ENCODE results near the gene B2M. TPM values are rescaled to one million over a fixed set of nuclear protein-coding genes. Genes with fewer than 3 reads are reported as not detected.
A peak's percentile ranks its signal among the peaks of the same experiment; 100 is the strongest.

B2M gene
- total RNA-seq (2021; ENCODE audit: unreplicated experiment) (388 TPM), Bru-seq, nascent RNA (percentile 96 among the genes with signal in this experiment), BruChase-seq, experiment 1, labeled RNA remaining after a 6-hour chase (percentile 98 among the genes with signal in this experiment), BruChase-seq, experiment 2, labeled RNA remaining after a 2-hour chase (percentile 96 among the genes with signal in this experiment)
- 668 and 788 TPM in 2 replicates for polyA plus RNA-seq (2012)
- long read RNA-seq, transcript B2M-204 (4 exons, 1,705 nt), result major isoform, 407 of 527 reads
- long read RNA-seq, transcript B2M-208 (3 exons, 1,081 nt), result minor isoform, 8 of 527 reads
- long read RNA-seq, transcript B2M-213 (1 exons, 2,329 nt), result minor isoform, 95 of 527 reads
- long read RNA-seq, transcript B2M-214 (1 exons, 2,403 nt), result minor isoform, 7 of 527 reads
- long read RNA-seq, partial matches to known transcripts, result 3 of 527 reads
- long read RNA-seq, other reads (novel, unspliced or antisense), result 5 of 527 reads

DNA sequence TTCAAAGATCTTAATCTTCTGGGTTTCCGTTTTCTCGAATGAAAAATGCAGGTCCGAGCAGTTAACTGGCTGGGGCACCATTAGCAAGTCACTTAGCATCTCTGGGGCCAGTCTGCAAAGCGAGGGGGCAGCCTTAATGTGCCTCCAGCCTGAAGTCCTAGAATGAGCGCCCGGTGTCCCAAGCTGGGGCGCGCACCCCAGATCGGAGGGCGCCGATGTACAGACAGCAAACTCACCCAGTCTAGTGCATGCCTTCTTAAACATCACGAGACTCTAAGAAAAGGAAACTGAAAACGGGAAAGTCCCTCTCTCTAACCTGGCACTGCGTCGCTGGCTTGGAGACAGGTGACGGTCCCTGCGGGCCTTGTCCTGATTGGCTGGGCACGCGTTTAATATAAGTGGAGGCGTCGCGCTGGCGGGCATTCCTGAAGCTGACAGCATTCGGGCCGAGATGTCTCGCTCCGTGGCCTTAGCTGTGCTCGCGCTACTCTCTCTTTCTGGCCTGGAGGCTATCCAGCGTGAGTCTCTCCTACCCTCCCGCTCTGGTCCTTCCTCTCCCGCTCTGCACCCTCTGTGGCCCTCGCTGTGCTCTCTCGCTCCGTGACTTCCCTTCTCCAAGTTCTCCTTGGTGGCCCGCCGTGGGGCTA, at the start of gene B2M, which contains the start of gene PATL2:
Gene B2M, plus strand, starts transcription at position 422 of the 647 bp plus-strand sequence. Its CDS starts 30 bp downstream, at position 452.
Gene PATL2, minus strand, starts transcription at position 228 of the 647 bp plus-strand sequence. CDS start 34,833 bp downstream, outside the sequence.
- TF ChIP-seq SP1 (IDR thresholded peaks at IDR 0.05; ENCODE audit: low read depth), result peak; percentile 90
- peak; percentile 47; the same call in 1 of the 2 replicates for TF ChIP-seq ZFX (IDR thresholded peaks at IDR 0.05)
- 0 out of 2 replicates have a peak, but pooled peaks have one; percentile 10 for TF ChIP-seq RAD21 (IDR thresholded peaks at IDR 0.05; ENCODE audit: low read depth)
- TF ChIP-seq POLR2AphosphoS5 (IDR thresholded peaks at IDR 0.05; ENCODE audit: low read depth, low read length), result peak; percentile 100
- TF ChIP-seq SIN3A (IDR thresholded peaks at IDR 0.05; ENCODE audit: low read depth), result peak; percentile 95
- TF ChIP-seq POLR2A (IDR thresholded peaks at IDR 0.05; ENCODE audit: borderline replicate concordance, extremely low read depth, insufficient read depth, insufficient read length), result peak; percentile 98
- TF ChIP-seq ZNF274 (IDR thresholded peaks at IDR 0.05; ENCODE audit: low read depth, low read length), result no peak
- TF ChIP-seq CBX3 (IDR thresholded peaks at IDR 0.05; ENCODE audit: low read depth), result no peak
- TF ChIP-seq YY1 (IDR thresholded peaks at IDR 0.05; ENCODE audit: extremely low read depth, insufficient replicate concordance, low read depth, low read length), result no peak
- Histone ChIP-seq H3K27me3 (ENCODE audit: insufficient read depth, low read length) (no peaks in the 10 kb centered on the region), H3K9me3 (ENCODE audit: control insufficient read depth in 1 of 2, insufficient read depth in 1 of 2, low read depth in 1 of 2, low read length in 2 of 2) (no peaks in the 10 kb centered on the region), H2AFZ (ENCODE audit: low read depth, low read length, poor library complexity, severe bottlenecking) (peak within 1 kb of the TSS; percentile 90), H3K79me2 (ENCODE audit: insufficient read depth, low read length) (peaks cover 41% of the 10 kb centered on the region), H3K4me3 (replicated peaks in 1 of 2; ENCODE audit: low read depth in 1 of 2, low read length in 2 of 2) (peak within 1 kb of the TSS; percentile 84 to 93), H3K4me2 (ENCODE audit: low read length) (peak within 1 kb of the TSS; percentile 83), H3K9ac (ENCODE audit: low read length) (peak within 1 kb of the TSS; percentile 74), H3K9me2 (ENCODE audit: insufficient read depth) (no peaks in the 10 kb centered on the region), H4K20me1 (ENCODE audit: insufficient read depth) (no peaks in the 10 kb centered on the region), H3K36me3 (ENCODE audit: control insufficient read depth in 1 of 2, insufficient read depth in 2 of 2, low read length in 2 of 2) (peaks cover 10 to 13% of the 10 kb centered on the region in 2 experiments; a peak in 3 of 4 replicates), H3K4me1 (ENCODE audit: control insufficient read depth in 1 of 2, insufficient read depth in 2 of 2, low read length in 2 of 2) (peaks cover 11 to 29% of the 10 kb centered on the region in 2 experiments; a peak in 3 of 4 replicates), H3K27ac (ENCODE audit: low read depth, low read length) (peak within 1 kb of the TSS; percentile 69)
- peak; percentile 90 for DNase-seq (ENCODE audit: low read depth, low spot score)
- ATAC-seq, result peak; percentile 91
- no TSS peak for BruUV-seq (replicated peaks)
- intact Hi-C loops (cut with micrococcal nuclease), result loop anchor here (1.0 kb wide), 1 partner anchor 48 kb away; the partner anchor contains the start of gene SPG11
- CTCF ChIA-PET, result interaction anchor here (0.6 to 1.9 kb wide), 7 partner anchors 10 to 174 kb away, joined by 3 to 18 read pairs (median 3); partner anchors contain the start of genes EIF3J and SPG11
- RAD21 ChIA-PET (ENCODE audit: low non-redundant PET in 1 of 2, low total read pairs in 2 of 2, uncharacterized antibody in 2 of 2, unreplicated experiment in 2 of 2), result interaction anchor here (1.0 to 1.1 kb wide), 2 partner anchors 48 kb away, joined by 5 read pairs; partner anchors contain the start of gene SPG11 (in 2 of the 2)
- POLR2A ChIA-PET, result interaction anchor here (0.5 to 7.0 kb wide), 15 partner anchors 10 to 174 kb away, joined by 3 to 106 read pairs (median 5); partner anchors contain the start of genes EIF3J, SPG11 and TRIM69
